Measurements from ENCODE around the gene PXDC1.
"Not testable (repeated sequence)": the region's sequence is repeated elsewhere in the genome, so short reads cannot be mapped to it uniquely, and the experiment has no call there.

Gene PXDC1

GRCh38 chr6:3729603-3730344 is 21.7 kb downstream of the PXDC1 start:
- DNase-seq: no peak

DNA sequence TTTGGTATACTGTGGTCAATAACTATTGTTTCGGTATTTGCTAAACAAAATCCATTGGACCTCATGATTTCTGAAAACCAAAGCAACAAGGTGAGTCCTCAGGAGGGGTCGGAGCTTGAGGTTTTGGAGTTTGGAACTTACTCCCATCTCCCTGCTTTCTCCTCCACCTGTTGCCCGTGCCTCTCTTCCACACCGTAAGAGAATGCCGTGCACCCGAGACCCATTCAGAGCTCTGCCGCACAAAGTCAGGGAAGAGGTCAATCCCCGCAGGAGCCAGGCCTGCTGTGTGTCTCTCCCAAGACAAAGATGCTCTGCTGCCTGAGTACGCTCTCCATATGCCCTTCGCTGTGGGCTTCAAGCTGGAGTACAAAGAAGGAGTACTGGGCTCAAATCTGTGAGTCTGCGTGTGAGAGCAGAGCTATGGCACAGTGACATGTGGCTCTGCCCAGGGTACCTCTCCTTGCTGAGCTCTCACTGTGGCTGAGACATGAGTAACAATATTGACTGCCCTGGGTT is 23.9 kb downstream of the PXDC1 start:
- no peak for DNase-seq

DNA sequence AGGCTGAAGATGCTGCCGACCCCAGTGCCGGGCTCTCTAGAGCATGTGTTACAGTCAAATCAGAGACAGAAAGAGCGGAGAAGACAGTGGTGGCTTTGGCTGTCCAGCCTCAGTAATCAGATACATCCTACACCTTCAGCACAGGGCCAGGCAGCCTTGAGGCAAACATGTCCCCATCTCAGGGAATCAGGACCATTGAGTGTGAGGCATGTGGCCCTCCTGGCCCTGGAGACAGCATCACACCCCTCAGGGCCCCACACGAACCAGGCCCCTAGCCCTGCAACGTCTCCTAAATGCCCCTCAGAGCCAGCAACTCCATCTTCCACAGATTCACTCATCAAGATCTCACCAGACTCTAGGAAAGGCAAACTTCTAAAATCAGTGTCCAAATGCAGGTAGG is 24.5 kb downstream of the PXDC1 start:
- no peak for DNase-seq

DNA sequence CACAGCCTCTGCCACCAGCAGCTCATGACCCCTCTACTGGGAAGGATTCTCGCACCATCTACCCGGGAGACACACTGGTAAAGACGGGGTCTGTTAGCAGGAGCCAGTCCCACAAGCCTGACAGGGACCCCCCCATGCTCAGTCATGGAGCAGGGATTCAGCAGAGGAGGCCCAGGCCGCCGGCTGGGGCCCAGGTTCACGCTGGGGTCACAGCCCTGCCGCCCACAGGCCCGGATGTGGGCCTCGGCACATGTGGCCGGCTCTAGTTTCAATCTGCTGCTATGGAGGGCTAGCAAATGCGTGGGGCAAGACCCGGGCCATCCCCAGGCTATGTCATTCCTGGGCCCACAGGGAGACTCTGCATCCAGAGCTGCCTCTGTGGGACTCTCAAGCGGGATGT is 25.1 kb downstream of the PXDC1 start:
- no peak for DNase-seq

DNA sequence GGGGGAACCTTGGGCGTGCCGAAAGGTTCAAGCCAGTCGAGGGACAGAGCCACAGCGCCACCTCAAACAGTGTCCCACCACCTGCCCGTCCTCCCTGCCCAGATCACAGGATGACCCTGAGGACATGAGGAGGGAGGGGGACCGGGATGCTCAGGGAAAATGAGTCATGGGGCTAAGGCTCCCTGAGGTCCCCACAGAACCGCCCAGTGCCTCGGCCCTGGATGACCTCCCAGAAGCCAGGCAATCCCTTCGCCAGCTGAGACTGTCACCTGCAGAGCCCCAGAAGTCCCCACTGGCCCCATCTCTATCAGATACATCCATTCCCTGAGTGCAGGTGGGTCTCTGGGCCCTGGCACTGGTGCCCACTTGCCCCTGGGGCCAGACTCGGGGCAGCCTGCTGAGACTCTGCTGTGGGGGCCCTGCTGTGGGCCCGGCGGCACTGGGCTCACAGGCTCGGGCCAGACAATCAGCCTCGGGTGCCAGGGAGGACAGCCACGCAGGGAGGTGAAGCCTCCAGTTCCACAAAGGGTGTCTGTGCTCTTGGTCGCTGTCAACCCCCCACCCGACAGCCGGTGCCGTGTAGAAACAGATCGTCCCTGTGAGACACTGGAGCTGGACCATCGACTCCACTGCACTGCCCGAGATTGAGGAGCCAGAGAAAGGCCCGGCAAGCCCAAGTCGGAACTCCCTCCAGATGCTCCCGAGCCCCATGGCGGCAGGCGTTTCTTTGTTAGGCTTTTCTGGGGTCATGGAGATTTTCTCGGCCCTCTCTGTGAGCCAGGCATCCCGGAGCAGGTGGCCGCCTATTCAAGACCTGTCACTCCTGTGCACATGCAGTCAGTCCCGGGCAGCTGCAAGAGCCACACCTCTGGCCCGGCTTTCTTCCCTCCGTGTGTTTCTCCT is 26.1 kb downstream of the PXDC1 start:
- DNase-seq: no peak

DNA sequence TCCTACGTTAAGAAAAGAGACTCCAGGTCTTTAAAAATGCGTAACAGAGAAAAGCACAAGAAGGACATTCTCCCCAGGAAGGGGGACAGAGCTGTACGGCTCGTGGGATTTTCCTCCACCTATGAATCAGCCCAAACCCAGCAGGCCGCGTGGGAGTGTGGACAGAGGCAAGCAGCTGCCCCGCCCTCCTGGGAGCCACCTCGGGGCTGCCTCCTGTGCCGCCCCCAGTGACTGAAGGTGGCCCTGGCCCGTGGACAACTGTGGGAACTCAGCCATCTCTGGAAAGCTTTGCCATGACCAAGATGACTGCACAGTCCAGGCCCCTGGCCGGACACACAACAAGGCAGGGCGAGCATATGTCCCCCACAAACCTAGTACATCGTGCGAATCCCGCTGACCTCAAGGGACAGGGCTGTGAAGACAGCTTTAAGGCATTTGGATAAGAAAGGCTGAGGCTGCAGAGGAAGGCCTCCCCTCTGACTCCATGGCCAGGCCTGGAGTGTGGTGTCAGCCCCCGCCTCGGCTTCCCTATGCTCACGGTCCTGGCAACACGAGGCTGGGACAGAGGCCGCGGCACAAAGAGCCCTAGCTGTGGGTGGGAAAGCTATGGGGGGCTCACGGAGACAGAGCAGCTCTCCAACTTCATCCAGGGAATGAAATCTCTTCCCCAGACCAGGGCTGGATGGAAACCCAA is 26.9 kb downstream of the PXDC1 start:
- no peak for DNase-seq

GRCh38 chr6:3723966-3724365 is 27.5 kb downstream of the PXDC1 start:
- DNase-seq: no peak

- no peak for DNase-seq
These were observed 28.3 kb downstream of the PXDC1 start for GRCh38 chr6:3723251-3723650.

DNA sequence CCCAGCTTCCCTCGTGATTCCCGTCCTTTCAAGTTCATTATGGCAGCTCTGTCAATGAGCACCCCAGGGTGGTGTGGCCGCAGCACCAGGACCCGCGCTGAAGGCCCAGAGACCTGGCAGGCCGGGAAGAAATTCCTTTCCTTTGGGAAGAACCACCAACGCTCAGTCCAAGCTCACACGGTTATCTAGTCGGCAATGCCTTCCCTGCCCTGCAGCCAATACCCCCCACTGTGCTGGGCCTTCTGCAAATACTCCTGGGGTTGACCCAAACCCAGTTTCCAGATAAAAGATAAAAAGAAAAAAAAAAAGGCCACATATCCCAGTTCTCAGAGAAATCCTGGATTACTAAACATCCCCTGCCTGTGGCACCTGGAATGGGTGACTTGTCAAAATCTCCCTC is 28.7 kb downstream of the PXDC1 start:
- no peak for DNase-seq

DNA sequence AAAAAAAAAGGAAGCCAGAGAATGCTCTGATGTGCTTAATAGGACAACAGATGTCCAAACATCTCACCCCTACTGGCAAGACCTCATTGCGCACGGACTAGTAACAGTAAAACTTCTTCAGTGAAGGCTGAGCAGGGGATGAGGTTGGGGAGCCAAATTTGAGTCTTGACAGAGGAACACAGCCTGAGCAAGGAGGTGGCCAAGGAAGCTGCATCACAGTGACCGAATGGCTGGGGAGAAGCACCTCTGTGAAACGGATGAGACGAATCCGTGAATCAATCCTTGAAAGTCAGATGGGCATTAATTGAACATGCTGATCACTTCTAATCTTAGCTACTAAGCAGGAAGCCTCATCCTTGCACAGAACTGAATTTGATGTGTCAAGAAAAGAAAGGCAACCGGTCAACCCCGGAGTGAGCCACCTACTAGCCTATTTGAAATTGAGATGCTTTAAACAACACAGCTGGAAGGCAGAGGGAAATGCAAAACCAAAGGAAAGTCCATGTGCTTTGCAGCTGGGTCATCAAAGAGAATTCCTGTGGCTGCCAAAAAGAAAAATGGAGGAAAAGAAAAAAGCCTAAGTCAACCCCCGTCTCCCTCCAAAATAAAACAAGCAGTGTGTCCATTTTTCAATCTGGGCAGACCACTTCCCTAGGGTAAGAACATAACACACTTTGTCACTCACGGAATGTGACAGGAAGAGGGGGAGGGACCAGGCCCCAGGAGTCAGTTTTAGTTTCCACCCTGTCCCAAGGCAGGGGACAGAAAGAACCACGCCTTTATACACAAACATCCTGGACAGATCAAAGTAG is 29.5 kb downstream of the PXDC1 start:
- no peak for DNase-seq

GRCh38 chr6:3720770-3721169 is 30.7 kb downstream of the PXDC1 start:
- DNase-seq: not testable (repeated sequence)

- DNase-seq: no peak
These were observed 31.8 kb downstream of the PXDC1 start for GRCh38 chr6:3719462-3720308.

DNA sequence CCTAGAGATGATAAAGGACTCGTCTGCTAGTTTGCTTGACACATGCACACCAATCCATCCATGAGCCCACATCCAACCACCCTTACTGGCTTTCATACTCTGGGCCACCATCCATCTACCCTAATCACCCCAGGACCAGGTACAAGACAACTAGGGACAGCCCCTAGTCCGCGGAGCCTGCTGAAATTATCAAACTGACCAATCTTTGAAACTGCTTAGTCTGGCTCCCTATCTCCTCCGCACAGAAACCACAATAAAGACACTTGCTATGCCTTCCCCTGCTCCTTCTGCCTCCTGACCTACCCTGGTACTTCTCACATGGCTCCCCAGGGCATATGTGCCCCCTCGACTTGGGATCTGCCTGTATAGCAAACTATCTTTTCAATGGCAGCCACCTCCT is 33.1 kb downstream of the PXDC1 start:
- no peak for DNase-seq

DNA sequence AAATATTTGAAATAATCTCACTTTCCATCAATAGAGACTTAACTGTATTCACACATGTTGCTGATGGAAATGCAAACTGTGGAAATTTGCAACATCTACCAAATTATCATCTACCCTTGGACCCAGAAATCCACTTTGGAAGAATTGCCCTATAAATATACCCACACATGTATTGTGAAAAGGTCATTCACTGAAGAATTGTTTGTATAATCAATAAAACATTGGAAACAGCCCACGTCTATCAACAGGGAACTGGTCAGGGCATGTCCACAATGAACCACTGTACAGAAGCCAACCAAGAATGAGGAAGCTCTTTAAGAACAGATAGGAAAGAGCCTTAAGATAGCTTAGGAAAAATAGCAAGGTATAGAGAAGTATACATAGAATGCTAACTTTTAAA is 36.2 kb downstream of the PXDC1 start:
- DNase-seq: no peak

GRCh38 chr6:3714768-3715167 is 36.7 kb downstream of the PXDC1 start:
- DNase-seq: no peak

DNA sequence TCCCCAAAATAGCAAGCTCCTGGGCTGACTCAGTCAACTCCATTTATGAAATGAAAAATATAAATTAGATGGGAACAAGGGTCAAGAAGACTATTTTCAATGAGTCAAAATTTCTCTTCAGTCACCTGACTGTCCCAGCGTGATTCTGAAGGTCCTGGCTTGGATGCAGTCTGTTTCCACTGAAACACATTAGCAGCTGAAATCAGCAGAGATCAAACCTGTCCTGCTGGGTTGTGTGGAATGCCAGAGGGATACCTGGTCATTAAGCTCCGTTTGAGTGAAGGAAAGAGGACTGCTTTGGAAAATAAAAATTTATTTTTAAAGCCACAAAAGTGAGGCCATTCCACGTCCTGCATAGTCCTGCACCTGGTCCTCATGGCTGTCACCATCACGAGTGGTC is 37.4 kb downstream of the PXDC1 start:
- no peak for DNase-seq

- no peak for DNase-seq
These were observed 38.5 kb downstream of the PXDC1 start for GRCh38 chr6:3712827-3713665.

DNA sequence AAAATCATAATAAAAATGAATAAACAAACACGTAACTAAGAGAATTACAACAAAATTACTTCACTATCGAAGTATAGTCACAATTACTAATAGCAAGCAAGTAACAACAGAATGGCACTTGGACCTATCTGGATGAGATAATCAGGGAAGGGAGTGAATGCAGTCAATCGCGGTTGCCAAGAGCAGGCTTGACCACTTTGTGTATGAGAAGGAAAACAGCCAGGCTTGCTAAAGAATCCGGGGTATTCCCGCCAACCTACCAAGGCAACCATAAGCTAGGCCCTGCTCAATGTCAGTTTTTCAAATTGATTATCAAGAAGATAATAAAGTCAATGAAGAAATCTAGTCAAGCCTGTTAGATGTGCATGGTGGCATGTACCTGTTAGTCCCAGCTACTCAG is 39.7 kb downstream of the PXDC1 start:
- DNase-seq: no peak

- DNase-seq: no peak
These were observed 41.1 kb downstream of the PXDC1 start for GRCh38 chr6:3710403-3710802.

GRCh38 chr6:3708540-3708939 is 43.0 kb downstream of the PXDC1 start:
- DNase-seq: no peak
